ENCODE measurements around the gene RAB11FIP3. TPM values are rescaled to one million over a fixed set of nuclear protein-coding genes. Genes with fewer than 3 reads are reported as not detected.

Gene RAB11FIP3
- total and polyA plus RNA-seq, 9 donors: 18.0 to 58.1 (median 38.1) TPM

DNA sequence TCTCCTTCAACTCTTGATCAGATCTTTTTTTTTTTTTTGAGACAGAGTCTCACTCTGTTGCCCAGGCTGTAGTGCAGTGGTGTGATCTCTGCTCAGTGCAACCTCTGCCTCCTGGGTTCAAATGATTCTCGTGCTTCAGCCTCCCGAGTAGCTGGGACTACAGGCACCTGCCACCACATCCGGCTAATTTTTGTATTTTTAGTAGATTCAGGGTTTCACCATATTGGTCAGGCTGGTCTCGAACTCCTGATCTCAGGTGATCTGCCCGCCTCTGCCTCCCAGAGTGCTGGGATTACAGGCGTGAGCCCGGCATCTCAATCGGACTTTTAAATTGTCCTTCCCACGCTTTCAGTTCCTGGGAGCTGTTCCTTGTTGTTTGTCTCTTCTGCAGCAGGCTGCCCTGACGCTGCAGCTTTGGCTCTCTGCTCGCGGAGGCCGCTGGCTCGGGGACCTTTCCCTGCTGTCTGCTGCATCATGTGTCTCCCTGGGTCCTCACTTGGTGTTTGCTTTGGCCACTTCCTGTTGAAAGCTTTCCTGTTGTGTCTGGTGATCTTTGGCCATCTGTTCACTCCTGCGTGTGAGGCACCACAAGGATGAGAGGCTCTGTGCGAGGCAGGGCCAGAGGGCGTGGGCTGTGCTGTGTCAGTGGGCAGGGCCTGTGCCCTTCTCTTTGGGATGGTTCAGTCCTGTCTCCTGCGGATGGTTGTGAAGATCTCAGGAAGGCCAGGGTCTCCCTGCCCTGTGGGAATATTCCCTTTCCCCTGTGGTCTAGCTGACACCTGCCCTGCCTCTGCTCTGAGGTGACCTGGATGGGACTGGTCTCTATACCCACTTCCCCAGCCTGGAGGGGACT lies 83.7 kb downstream of the RAB11FIP3 start:
- intact Hi-C loops (cut with DNase I): no loop called here
- no peaks in the 10 kb centered on the region for H3K9me3 ChIP-seq
- no peak overlapping the region for H3K4me3 ChIP-seq
- 88 to 92% (median 91%) methylated on average over 18 of the region's 18 CpGs for WGBS, 3 donors
- H3K4me1 ChIP-seq (ENCODE audit: insufficient read depth): peaks cover 3% of the 10 kb centered on the region
- H3K27me3 ChIP-seq: no peaks in the 10 kb centered on the region
- TF ChIP-seq EP300 (IDR thresholded peaks at IDR 0.05) (no peak), POLR2A (IDR thresholded peaks at IDR 0.05) (no peak)
- TF ChIP-seq, protein P1, sequence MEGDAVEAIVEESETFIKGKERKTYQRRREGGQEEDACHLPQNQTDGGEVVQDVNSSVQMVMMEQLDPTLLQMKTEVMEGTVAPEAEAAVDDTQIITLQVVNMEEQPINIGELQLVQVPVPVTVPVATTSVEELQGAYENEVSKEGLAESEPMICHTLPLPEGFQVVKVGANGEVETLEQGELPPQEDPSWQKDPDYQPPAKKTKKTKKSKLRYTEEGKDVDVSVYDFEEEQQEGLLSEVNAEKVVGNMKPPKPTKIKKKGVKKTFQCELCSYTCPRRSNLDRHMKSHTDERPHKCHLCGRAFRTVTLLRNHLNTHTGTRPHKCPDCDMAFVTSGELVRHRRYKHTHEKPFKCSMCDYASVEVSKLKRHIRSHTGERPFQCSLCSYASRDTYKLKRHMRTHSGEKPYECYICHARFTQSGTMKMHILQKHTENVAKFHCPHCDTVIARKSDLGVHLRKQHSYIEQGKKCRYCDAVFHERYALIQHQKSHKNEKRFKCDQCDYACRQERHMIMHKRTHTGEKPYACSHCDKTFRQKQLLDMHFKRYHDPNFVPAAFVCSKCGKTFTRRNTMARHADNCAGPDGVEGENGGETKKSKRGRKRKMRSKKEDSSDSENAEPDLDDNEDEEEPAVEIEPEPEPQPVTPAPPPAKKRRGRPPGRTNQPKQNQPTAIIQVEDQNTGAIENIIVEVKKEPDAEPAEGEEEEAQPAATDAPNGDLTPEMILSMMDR (IDR thresholded peaks at IDR 0.05): no peak
- H3K27ac ChIP-seq: no peak overlapping the region
- no peaks in the 10 kb centered on the region for H3K36me3 ChIP-seq
- no peak for DNase-seq

DNA sequence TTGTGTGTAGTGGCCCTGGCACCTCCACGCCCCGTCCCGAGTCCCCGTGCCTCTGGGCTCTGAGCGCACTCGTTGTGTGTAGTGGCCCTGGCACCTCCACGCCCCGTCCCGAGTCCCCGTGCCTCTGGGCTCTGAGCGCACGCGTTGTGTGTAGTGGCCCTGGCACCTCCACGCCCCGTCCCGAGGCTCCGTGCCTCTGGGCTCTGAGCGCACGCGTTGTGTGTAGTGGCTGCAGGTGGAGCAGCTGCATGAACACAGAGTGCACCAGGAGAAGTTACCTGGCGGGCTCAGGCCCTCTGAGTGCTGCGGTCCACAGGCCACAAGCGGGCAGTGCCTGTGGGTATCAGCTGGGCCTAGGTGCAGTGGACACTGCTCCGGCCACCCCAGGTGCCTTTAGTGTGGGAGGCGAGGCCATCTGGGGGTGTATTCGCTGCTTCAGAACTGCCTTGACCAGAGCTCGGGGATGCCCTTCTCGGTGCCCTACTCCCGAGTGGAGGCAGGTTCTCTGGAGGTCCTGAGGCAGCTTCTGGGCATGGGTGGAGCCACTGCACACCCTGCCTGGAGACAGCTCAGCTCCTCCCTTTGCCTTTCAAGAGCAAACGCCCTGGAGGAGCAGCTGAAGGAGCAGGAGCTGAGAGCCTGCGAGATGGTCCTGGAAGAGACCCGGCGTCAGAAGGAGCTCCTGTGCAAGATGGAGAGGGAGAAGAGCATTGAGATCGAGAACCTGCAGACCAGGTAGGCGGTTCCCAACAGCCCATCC lies 84.8 kb downstream of the RAB11FIP3 start:
- H3K4me3 ChIP-seq: no peak overlapping the region
- peaks cover 5% of the 10 kb centered on the region for H3K4me1 ChIP-seq (ENCODE audit: insufficient read depth)
- H3K27me3 ChIP-seq: no peaks in the 10 kb centered on the region
- H3K9me3 ChIP-seq: no peaks in the 10 kb centered on the region
- 95 to 97% (median 96%) methylated on average over 32 to 35 of the region's 35 CpGs for WGBS, 3 donors
- TF ChIP-seq, protein P1 (IDR thresholded peaks at IDR 0.05): no peak
- TF ChIP-seq EP300 (IDR thresholded peaks at IDR 0.05) (no peak), POLR2A (IDR thresholded peaks at IDR 0.05) (no peak)
- no peak overlapping the region for H3K27ac ChIP-seq
- no peak for DNase-seq
- intact Hi-C loops (cut with DNase I): no loop called here
- H3K36me3 ChIP-seq: no peaks in the 10 kb centered on the region

DNA sequence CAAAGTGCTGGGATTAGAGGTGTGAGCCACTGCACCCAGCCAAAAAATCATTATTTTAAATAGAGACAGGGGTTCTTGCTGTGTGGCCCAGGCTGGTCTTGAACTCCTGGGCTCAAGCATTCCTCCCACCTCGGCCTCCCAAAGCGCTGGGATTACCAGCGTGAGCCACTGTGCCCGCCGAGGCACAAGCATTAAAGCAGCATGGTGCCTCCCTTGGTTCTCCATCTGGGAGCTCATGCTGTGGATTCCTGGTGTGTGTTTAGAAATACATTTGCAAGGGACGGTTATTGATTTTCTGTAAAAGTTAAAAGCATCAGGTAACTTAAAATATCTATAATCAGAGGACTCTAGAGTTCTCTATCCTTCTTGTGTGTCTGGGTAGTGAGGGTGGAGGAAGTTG lies 87.4 kb downstream of the RAB11FIP3 start:
- no peaks in the 10 kb centered on the region for H3K9me3 ChIP-seq
- 89 to 97% (median 97%) methylated on average over 6 of the region's 6 CpGs for WGBS, 3 donors
- intact Hi-C loops (cut with DNase I): no loop called here
- TF ChIP-seq, protein P1 (IDR thresholded peaks at IDR 0.05): no peak
- TF ChIP-seq POLR2A (IDR thresholded peaks at IDR 0.05) (no peak), EP300 (IDR thresholded peaks at IDR 0.05) (no peak)
- peaks cover 9% of the 10 kb centered on the region for H3K4me1 ChIP-seq (ENCODE audit: insufficient read depth)
- no peaks in the 10 kb centered on the region for H3K36me3 ChIP-seq
- H3K27me3 ChIP-seq: no peaks in the 10 kb centered on the region
- no peak overlapping the region for H3K27ac ChIP-seq
- H3K4me3 ChIP-seq: no peak overlapping the region
- DNase-seq: no peak

DNA sequence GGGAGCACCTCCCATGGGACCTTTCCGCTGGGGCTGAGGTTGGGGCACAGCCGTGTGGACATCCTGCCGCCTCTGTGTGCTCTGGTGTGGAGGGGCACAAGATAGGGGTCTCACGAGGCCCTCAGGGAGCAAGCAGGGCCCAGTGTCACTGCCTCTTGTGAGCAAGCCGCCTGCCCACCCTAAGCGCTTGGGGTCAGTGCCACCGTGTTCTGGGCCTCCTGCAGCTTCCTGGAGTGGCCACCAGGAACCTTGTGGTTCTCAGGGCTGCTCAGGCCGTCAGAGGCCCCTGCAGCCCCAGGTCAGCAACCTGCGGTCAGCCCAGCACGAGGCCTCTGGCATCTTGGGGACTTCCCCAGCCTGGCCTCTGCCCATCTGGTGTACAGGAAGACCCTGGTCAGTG lies 88.5 kb downstream of the RAB11FIP3 start:
- 86 to 92% (median 90%) methylated on average over 10 of the region's 10 CpGs for WGBS, 3 donors
- Histone ChIP-seq H3K36me3 (no peaks in the 10 kb centered on the region), H3K27me3 (no peaks in the 10 kb centered on the region), H3K27ac (peak overlapping the region in 1 of 2 donors; percentile 15), H3K4me1 (ENCODE audit: insufficient read depth) (peaks cover 9% of the 10 kb centered on the region), H3K9me3 (no peaks in the 10 kb centered on the region), H3K4me3 (no peak overlapping the region)
- intact Hi-C loops (cut with DNase I): no loop called here
- DNase-seq: no peak
- TF ChIP-seq, protein P1 (IDR thresholded peaks at IDR 0.05): no peak
- no peak for TF ChIP-seq POLR2A (IDR thresholded peaks at IDR 0.05)
- no peak for TF ChIP-seq EP300 (IDR thresholded peaks at IDR 0.05)

Data from ovary (tissue), 9 donors.